GM19467 (cell line): Measurements from ENCODE around the gene KIF1B.
"Not testable (repeated sequence)": the region's sequence is repeated elsewhere in the genome, so short reads cannot be mapped to it uniquely, and the experiment has no call there.

Experiments
- ATAC-seq: cut with Tn5 transposase; IDR thresholded peaks from one replicate; pipeline ENCODE4 v1.9.1; 2021; ENCODE audit warnings: mild to moderate bottlenecking, moderate library complexity; ENCODE audit not compliant: unreplicated experiment

The KIF1B gene

GRCh38 chr1:10324627-10325026 is 114.3 kb downstream of the KIF1B start:
- ATAC-seq, result no peak

- ATAC-seq, result no peak
Measured at GRCh38 chr1:10325521-10325920, 115.2 kb downstream of the KIF1B start.

GRCh38 chr1:10326251-10326650 is 115.9 kb downstream of the KIF1B start:
- ATAC-seq, result no peak

- no peak for ATAC-seq
Measured at GRCh38 chr1:10328180-10328963, 118.0 kb downstream of the KIF1B start.

DNA sequence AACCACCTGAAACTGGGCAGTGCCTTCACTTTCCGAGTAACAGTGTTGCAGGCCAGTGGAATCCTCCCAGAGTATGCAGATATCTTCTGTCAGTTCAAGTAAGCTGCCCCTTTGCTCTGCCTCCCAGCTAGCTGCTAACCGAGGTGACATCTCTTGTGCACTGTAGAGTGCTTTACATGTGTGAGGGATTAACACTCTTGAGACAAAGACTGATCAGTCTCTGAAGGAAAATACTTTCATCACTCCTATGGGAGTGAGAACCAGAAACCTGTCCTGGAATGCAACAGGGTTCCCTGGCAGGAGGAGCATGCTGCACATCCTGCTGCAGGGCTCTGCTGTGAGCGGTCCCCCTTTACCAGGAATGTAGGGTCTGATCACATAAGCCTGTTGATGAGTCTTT is 127.1 kb downstream of the KIF1B start:
- ATAC-seq, result no peak

DNA sequence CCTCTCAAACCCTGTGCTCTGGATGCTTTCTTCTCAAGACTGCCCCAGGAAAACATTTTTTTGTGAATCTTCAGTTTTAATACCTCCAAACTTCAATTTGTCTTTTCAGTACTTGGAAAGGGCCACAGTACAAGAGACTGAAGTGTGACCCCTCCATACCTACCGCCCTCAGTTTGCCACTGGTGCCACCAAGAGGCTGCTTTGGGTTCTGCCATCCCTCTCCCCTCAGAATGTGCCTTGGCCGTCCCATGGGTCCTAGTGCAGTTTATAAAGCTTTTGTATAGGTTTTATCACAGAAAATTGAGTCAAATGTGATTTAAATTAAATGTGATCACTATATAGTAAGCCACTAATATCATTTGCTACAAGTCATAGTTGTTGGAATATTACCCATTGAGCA is 127.7 kb downstream of the KIF1B start:
- no peak for ATAC-seq

DNA sequence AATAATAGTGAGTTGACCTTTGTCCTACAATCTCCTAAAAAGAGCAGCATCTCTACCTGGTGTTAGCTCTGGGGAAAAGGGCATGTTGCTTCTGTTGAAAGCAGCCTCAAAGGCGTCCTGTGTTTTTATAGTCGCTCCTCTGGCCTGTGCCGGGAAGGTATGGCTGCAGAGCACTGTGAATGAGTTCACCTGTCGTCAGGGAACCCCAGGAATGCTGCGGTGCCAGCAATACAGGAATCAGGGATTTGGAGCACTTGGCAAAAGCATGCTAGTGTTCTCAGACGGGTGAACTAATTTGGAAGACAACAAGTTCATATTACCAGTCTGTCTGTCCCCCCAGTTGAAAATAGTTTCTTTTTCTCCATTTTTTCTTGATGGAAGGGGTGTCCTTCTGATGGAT is 128.2 kb downstream of the KIF1B start:
- no peak for ATAC-seq

- no peak for ATAC-seq
Measured at GRCh38 chr1:10339036-10339567, 128.7 kb downstream of the KIF1B start.

DNA sequence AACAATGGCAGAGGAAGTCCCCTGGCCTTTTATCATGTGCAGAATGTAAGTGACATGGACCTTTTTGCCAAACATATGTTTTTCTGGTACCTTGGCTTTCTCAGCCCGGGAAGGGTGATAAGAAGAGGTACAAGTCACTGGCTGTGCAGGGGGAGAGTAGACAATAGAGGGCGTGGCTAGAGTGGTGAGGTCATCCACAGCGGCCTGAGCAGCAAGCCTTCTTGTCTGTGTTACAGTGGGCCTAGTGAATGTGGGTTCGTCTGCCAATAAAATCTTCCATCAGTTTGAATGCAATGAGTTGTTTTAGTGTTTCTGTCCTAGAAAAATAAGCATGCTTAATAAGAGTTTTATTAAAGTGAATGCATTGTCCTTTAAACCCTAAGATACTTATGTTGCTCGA is 129.4 kb downstream of the KIF1B start:
- ATAC-seq, result no peak

- ATAC-seq, result no peak
Measured at GRCh38 chr1:10340930-10341590, 130.7 kb downstream of the KIF1B start.

- ATAC-seq, result no peak
Measured at GRCh38 chr1:10347109-10347508, 136.7 kb downstream of the KIF1B start.

DNA sequence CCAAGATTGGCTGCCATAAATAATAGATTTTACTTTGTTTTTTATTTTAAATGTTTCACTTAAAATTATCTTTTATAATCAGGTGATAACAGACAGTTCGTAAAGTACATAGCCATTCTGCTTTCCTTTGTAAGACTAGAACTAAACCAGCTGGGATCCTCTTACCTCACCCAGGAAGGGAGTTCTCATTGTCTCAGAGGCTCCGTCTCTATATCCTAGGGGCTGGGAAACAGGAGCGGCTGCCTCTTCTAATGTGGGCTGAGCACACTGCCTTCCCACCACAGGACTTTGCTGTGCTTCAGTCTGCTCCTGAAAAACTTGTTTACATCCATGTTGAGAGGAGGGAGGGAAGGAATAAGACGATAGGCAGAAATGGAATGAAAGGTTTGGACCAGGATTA is 142.9 kb downstream of the KIF1B start:
- no peak for ATAC-seq

DNA sequence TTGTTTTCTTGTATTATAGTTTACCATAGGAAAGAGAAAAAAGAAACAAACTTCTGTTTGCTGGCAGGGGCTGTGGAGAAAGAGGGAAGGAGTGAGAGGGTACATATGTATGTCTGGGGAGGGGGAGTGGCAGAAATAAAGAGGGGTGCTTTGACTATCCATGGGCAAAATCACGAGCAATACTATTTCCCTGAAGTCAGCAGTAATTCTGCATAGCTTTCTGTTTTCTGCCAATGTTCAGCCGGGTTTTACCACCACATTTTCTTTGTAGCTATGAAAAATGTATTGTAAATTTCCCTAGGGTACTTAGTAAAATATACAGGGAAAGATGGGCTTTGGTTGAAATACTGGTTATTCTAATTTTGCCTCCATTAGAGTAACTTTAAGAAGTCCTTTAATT is 143.3 kb downstream of the KIF1B start:
- no peak for ATAC-seq

GRCh38 chr1:10360045-10360444 is 149.7 kb downstream of the KIF1B start:
- no peak for ATAC-seq

DNA sequence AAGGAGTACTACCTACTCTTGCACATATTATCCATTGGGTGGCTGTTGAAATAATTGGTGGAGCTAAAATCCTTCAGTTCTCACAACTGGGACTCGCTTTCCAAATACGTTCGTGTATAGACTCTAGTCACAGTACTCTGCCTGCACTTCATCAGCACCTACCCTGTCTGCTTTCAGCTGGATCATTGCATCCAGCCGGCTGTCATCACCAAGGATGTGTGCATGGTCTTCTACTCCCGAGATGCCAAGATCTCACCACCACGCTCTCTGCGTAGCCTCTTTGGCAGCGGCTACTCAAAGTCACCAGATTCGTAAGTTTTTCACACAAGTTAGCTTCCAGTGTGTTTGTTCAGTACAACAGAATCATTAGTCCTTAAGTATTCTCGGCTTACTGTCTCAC is 151.1 kb downstream of the KIF1B start:
- ATAC-seq, result no peak

GRCh38 chr1:10368194-10368593 is 157.8 kb downstream of the KIF1B start:
- no peak for ATAC-seq

DNA sequence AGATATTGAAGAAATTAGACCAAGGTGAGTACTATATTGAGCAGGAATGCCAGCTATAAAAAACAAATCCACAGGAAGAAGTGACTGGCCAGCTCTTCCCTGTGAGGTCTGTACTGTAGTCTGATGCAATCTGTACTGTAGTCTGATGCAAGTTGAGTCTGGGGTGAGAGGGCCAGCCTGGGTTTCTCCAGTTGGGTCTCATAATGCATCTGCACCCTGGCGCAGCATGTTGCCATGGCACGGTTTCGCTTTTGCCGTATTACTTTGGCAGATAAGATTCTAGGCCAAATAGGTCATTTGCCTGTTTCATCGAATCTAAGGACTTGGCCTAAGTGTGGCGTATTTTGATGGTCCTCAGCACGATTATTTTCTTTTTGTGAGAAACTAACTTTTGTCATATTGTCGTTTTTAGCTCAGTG is 164.1 kb downstream of the KIF1B start:
- ATAC-seq, result no peak

GRCh38 chr1:10377365-10378029 is 167.1 kb downstream of the KIF1B start:
- not testable (repeated sequence) for ATAC-seq

GRCh38 chr1:10378081-10378841 is 167.9 kb downstream of the KIF1B start:
- ATAC-seq, result no peak

DNA sequence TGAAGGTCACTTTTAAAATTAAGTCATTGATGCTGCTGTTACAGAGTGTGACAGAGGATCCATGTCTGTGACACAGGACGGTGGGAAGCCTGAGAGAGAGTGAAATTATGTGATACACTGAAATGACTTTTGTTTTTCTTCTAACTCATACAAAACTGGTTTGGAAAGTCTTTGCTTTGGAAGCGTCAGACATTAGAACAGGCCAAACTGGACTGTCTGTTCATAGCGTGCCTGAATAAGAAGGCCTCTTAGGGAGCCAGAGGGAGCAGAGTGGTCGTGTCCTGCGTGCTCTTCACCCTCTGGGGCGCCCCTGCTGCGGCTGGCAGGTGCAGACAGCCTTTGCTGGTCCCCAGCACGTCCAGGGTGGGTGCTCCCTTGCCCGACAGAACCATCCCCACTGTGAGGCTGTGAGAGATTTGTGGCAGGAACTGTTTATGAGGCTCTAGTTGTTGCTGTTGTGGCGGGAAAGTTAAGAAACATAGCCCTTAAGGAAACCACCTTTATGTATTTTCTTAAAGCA is 168.8 kb downstream of the KIF1B start:
- ATAC-seq, result no peak

- ATAC-seq, result no peak
Measured at GRCh38 chr1:10379676-10380075, 169.3 kb downstream of the KIF1B start.
